Stimulated activated CD4-positive, alpha-beta T cell treated with anti-CD3 and anti-CD28 coated beads, Interleukin-2, amount 100 ng/mL, for 48 hours (primary cell): ENCODE data around the gene TAF12.
"Not testable (repeated sequence)": the region's sequence is repeated elsewhere in the genome, so short reads cannot be mapped to it uniquely, and the experiment has no call there.

Experiments
- DNase-seq, 2 donors: peaks; one replicate each; pipeline ENCODE4 v3.0.0-alpha.2; 2020

The TAF12 gene

GRCh38 chr1:28644494-28644893, 1.6 kb upstream of the TAF12 start:
- DNase-seq, result no peak

DNA sequence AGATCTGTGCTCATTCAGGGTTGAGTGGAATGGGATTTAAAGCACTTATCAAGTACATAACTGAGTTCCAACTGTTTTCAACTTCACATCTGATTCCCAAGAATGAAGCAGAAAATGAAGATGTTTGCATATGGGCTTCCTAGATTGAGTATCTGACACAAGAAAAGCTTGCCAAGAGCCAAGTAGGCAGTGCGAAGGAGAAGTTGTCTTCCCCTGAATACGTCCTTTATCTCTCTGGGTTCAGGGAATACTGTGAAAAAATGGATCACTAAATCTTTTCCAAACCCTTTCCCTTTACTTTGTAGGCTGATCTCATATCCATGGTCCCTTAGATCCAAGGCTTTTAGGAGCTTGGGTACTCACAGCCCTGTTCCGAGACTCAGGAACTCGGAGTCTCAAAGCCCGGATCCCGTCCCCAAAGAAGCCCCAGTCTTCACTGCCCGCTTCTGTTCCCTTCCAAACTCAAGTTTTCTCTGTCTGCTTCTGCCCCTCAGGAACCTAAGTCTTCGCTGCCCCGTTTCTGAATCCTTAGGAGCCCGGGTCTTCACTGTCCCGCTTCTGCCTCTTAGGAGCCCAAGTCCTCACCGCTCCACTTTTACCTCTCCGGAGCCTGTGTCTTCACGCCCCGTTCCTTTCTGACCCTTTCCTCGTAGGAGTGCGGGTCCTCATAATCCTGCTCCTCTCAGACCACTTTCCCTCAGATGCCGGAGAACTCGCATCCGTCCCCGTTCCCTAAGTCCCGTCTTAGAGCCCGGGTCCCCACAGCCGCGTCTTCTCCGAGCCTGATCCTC, 616 bp downstream of the TAF12 start:
- DNase-seq, result no peak

DNA sequence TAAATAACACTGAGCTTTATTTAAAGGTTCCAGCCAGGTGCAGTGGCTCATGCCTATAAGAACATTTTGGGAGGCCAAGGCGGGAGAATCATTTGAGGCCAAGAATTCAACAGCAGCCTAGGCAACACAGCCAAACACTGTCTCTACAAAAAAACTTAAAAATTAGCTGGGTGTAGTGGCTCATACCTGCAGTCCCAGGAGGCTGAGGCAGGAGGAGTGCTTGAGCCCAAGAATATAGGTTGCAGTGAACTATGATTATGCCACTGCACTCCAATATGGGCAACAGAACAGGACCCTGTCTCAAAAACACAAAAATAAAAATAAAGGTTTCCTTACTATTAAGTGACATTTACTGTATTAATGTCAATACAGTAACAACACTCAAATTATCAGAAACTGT, 2.1 kb downstream of the TAF12 start:
- DNase-seq, result no peak

GRCh38 chr1:28632560-28632959, 10.3 kb downstream of the TAF12 start:
- DNase-seq, result no peak

GRCh38 chr1:28631713-28632112, 11.2 kb downstream of the TAF12 start:
- DNase-seq, result no peak

DNA sequence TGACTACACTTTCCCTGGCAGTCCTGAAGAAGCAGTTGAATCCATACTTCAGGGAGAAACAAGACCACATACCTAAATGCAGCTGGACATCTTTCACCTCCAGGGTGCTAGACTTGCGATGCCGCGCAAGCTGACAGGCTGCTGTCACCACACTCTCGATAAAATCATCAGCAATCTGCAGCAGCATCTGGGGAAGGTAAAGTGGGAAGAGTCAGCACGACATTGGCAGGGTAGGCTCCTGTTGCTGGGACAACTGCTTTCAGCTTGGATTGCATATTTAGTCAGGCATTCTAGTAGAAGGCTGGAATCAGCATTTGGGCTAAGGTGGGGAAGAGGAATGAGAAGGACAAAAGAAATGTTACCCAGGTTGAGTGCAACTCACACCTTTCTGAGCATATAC, 29.7 kb downstream of the TAF12 start:
- DNase-seq, result no peak

DNA sequence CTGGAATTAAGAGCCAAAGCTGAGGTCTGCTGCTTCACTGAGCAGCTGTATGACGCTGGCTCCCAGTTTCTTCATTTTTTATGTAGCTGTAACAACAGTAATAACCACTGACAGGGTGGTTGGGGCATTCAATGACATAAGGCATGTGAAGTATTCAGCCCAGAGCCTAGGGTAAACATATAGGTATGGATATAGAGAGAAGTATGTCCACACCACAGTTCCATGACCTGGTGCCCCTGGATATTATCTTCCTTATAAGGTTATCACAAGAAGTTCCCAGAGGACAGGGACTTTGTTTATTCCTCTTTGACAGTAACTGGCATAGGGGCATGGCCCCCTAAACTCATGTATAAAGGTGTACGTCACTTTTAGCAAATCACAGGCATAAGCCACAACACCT, 36.1 kb downstream of the TAF12 start:
- no peak for DNase-seq

DNA sequence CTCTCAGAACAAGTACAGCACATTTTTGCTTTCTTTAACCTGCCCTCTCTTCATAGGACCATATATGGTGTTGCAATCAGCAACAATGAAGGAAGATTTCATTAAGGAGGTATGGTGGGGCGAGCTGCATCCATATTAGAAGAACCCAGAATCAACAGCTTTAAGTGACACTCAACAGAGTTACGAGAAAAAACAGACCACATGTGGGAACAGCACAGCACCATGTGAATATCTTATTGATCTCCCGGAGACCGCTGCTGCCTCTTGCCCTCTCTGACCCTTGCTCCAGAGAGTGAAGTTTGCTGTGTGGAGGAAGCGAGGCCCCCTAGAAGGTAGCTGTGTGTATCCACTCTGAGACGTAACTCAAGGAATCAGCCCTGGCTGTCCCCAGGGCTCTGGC, 37.9 kb downstream of the TAF12 start:
- DNase-seq, result no peak

- no peak for DNase-seq
Measured at GRCh38 chr1:28604411-28604810, 38.5 kb downstream of the TAF12 start.

- peak in 1 of 2 donors; percentile 22 for DNase-seq
Measured at GRCh38 chr1:28602536-28603439, 40.1 kb downstream of the TAF12 start.

- DNase-seq, result peak in 1 of 2 donors; percentile 8
Measured at GRCh38 chr1:28601696-28602095, 41.2 kb downstream of the TAF12 start.

- DNase-seq, result not testable (repeated sequence)
Measured at GRCh38 chr1:28596276-28596675, 46.6 kb downstream of the TAF12 start.

DNA sequence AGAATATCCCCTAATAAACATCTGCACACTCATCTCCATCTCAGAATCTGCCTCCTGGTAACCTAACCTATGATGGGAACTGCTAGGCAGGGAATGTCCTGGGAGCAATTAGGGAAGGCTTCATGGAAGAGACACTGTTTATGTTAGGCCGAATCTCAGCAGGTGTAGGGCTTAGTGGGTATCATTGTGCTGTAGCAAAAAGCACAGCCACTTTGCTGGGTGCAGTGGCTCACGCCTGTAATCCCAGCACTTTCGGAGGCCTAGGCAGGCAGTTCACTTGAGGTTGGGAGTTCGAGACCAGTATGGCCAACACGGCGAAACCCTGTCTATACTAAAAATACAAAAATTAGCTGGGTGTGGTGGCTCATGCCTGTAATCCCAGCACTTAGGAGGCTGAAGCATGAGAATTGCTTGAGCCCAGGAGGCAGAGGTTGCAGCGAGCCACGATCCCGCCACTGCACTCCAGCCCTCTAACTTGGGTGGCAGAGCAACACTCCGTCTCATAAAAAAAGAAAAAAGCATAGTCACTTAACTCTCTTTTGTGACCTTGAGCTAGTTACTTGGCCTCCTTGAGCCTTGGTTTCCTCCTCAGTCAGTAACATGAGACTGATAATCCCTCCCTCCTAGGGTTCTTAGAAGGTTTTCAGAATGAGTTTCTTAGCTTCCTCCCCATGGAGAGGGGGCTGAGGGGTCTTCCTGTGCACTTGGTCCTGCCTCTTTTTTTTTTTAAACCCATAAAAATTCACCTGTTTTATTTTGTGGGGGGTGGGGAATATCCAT, 47.3 kb downstream of the TAF12 start:
- no peak for DNase-seq

DNA sequence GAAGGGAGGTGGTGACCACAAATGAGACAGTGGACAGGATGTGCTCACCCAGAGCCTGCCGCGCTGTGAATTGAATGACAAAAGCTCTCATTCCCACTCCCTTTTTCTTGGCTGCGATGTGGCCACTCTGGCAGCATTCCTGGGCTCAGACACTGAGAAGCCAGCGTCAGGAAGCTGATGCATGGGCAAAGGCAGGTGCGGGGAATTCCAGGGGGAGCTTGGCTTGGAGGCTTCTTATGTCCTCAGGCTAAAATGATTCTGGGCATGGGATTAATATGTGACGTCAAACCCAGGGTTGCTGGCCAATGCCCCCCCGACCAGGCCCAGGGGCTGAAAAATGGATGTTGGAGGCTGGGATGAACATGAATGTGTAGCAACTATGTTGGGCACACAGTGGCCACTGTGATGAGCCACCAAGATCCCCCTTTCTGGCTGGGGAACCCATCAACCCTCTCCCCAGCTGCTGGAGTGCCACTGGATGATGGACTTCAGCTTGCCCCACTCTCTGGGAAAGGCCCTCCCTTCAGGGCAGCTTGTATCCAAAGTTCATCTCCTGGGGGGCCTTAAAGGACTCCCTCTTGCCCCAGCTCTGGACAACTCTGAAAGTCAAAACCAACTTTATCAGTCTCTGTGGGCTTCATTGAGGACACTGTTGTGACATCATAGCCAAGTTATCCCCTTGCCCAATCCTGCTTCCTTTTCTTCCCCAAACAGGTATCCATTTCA, 48.0 kb downstream of the TAF12 start:
- not testable (repeated sequence) for DNase-seq

- DNase-seq, result not testable (repeated sequence)
Measured at GRCh38 chr1:28593988-28594356, 48.9 kb downstream of the TAF12 start.

DNA sequence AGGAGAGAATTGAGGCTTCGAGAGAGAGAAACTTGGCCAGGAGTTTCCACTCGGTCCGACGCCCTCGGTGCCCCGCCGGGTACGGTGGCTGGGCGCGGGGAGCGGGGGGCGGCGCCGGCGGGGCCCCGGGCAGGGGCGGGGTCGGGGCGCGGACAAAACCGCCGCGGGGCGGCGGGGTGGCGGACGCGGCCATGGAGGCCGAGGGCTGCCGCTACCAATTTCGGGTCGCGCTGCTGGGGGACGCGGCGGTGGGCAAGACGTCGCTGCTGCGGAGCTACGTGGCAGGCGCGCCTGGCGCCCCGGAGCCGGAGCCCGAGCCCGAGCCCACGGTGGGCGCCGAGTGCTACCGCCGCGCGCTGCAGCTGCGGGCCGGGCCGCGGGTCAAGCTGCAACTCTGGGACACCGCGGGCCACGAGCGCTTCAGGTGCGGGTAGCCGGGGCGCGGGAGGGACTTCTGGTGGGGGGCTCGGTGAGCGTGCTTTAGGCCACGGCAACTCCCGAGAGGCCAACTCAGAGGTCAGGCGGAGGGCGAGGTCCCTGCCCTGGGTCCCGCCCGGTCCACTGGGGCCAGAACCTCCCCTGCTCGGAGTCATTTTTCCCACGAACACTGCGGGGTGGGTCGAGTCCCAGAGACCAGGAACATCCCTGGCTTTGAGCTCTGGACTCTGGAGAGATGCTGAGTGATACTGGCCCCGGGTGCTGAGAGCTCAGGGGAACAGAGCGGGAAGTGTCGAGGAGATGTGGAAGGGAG, 50.4 kb downstream of the TAF12 start:
- no peak for DNase-seq

GRCh38 chr1:28591708-28592320, 51.1 kb downstream of the TAF12 start, which contains the start of gene RAB42:
Gene RAB42 (plus strand): TSS chr1:28592265. CDS start chr1:28592512, 247 bp downstream.
- DNase-seq, result no peak

DNA sequence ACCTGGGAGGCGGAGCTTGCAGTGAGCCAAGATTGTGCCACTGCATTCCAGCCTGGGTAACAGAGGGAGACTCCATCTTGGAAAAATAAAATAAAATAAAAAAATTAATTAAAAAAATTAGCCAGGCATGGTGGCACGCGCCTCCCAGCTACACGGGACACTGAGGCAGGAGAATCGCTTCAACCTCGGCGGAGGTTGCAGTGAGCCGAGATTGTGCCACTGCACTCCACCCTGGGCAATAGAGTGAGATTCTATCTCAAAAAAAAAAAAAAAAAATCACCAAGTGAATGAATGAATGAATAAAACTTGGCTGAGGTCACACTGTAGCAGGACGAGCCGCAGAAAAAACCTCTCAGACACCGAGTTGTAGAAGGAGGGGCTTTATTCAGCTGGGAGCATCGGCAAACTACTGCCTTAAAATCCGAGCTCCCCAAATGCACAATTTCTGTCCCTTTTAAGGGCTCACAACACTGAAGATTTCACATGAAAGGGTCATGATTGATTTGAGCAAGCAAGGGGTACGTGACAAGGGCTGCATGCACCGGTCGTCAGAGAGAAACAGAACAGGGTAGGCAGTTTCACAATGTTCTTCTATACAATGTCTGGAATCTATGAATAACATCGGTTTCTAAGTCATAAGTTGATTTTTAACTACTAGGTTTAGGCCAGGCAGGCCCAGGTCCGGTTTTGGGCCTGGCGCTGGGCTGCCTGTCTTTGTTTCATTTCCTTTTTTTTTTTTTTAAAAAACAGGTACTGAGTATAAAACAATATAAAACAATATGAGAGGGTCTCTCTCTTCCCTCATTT, 56.1 kb downstream of the TAF12 start:
- DNase-seq, result not testable (repeated sequence)

- DNase-seq, result no peak
Measured at GRCh38 chr1:28582248-28582615, 60.6 kb downstream of the TAF12 start.

DNA sequence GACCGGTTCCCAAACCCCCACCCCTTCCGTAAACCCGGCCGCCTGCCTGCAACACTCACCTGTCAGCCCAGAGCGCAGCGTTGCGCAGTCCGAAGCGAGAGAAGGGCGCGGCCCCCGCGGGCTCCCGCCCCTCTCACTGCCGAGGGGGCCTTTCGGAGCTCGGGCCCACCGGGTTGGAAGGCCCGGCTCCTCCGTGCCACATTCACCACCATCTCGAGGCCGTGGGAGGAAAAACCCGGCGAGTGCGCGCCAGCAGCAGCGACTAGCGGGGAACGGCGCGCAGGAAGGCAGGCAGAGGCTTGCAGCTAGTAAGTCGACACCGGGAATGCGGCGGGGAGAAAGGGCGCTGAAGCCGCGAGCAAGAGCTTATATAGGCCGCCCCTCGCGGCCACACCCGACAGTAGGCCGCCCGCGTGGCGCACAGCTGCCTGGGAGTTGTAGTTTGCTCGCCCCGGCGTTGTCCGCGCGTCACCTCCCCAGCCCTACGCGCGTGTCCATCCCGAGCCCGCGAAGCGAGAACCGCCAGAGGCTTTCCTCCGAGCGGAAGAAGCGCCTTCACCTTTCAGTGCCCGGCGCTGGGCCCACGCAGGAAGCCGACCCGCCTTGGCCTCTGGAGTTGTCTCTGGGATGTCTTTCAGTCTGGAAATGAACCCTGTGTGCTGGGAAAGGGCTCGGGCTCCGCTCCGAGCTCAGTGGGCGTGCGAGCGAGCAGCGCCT, 61.2 kb downstream of the TAF12 start:
- peak; percentile 89 to 92 for DNase-seq
